PFSK-1 (cell line): ENCODE data around the gene ATP6V1F.

Experiments
- POLR2AphosphoS5 ChIP-seq: IDR thresholded peaks from 2 replicates; pipeline ENCODE4 v1.6.1; 2012; ENCODE audit warnings: low read depth, mild to moderate bottlenecking, control low read depth, low read length, moderate library complexity
- SIN3A ChIP-seq: IDR thresholded peaks from 2 replicates; pipeline ENCODE4 v1.6.1; 2012; ENCODE audit warnings: mild to moderate bottlenecking, low read length, moderate library complexity, borderline replicate concordance; ENCODE audit not compliant: insufficient read depth
- TAF1 ChIP-seq: IDR thresholded peaks from 2 replicates; pipeline ENCODE4 v1.6.1; 2012; ENCODE audit warnings: low read length, control low read depth, borderline replicate concordance; ENCODE audit not compliant: insufficient read depth

DNA sequence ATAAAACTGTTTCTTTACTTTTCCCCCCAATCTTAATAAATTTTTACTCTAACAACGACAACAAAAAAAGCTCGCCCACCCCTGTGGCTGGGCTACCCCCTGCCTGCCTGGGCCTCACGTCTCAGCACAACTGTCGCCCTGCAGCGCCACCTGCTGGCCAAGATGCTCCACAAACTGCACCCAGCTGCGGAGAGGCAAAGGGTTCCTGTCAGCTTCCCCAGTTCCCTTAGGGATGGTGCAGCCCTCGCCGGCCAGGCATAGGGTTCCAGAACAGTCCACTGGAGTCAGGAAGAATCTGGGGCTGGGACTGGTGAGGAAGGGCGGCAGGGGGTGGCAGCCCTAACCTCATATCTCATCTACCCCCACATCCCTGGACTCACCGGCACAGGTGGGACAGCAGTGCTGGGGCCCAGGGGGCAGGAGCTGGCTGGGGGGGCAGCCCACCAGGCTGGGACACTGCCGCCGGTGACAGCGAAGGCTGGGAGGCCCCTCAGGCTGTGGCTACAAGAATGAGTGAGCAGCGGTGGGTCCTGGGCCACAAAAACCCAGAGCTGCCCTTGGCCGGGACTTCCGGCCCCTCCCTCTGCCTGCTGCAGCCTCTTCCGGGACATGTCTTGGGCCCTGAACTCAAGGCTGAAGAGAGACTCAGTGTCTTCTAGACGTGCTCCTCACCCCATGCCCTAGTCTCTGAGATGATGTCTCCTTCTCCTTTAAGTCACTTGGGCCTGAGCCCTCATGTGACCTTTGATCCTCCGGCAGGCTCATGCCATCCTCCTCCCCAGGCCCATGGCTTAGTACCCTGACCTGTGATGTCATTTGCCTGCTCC is 21.2 kb downstream of the ATP6V1F start:
- TF ChIP-seq POLR2AphosphoS5, result no peak
- TF ChIP-seq SIN3A, result no peak
- no peak for TF ChIP-seq TAF1
